Spleen (tissue), 11 donors: Measurements from ENCODE around the gene SLC22A3. TPM values are rescaled to one million over a fixed set of nuclear protein-coding genes. Genes with fewer than 3 reads are reported as not detected.

Source experiments
- DNase-seq: peaks from one replicate; pipeline ENCODE4 v3.0.0-alpha.2; 2020
- H3K27ac ChIP-seq, 8 donors: fragments of 200-600 bp; sonication (generic) in 7 of 8; 1 replicate in 4 of 8; 2 replicates in 4 of 8; pipeline versions ENCODE4 v1.5.0 to v1.8.0; 2016 to 2021; ENCODE audit warnings: inconsistent platforms in 4 of 8, mild to moderate bottlenecking in 4 of 8, moderate library complexity in 1 of 8
- H3K27me3 ChIP-seq, 7 donors: fragments of 200-600 bp; sonication (generic) in 6 of 7; replicated peaks in 1 of 7; 1 replicate in 4 of 7; 2 replicates in 3 of 7; pipeline versions ENCODE4 v1.5.0 to v1.8.0; 2016 to 2021; ENCODE audit warnings: inconsistent platforms in 3 of 7, mild to moderate bottlenecking in 1 of 7
- H3K36me3 ChIP-seq, 6 donors: fragments of 200-600 bp; sonication (generic) in 5 of 6; 1 replicate in 4 of 6; 2 replicates in 2 of 6; pipeline versions ENCODE4 v1.5.0 to v1.8.0; 2016 to 2021; ENCODE audit warnings: inconsistent platforms in 2 of 6
- H3K4me1 ChIP-seq, 6 donors: fragments of 200-600 bp; sonication (generic) in 5 of 6; 1 replicate in 3 of 6; 2 replicates in 3 of 6; pipeline versions ENCODE4 v1.5.0 to v1.8.0; 2016 to 2021; ENCODE audit warnings: inconsistent platforms in 3 of 6
- H3K4me3 ChIP-seq, 8 donors: fragments of 200-600 bp; sonication (generic) in 7 of 8; 1 replicate in 4 of 8; 2 replicates in 4 of 8; pipeline versions ENCODE4 v1.5.0 to v1.8.0; 2016 to 2021; ENCODE audit warnings: inconsistent platforms in 4 of 8, mild to moderate bottlenecking in 4 of 8, moderate library complexity in 2 of 8
- H3K9me3 ChIP-seq, 8 donors: fragments of 200-600 bp; sonication (generic) in 7 of 8; 1 replicate in 4 of 8; 2 replicates in 4 of 8; pipeline versions ENCODE4 v1.5.0 to v1.8.0; 2016 to 2021; ENCODE audit warnings: inconsistent platforms in 4 of 8
- CTCF ChIP-seq, 11 experiments: fragments of 200-600 bp in 7 of 11; fragments of 450-650 bp in 4 of 11; sonication (generic) in 4 of 11; IDR thresholded peaks in 8 of 11; conservative IDR thresholded peaks in 3 of 11; 1 replicate in 7 of 11; 2 replicates in 4 of 11; pipeline versions ENCODE4 v1.4.0 to v1.8.0; 2016 to 2021; ENCODE audit warnings: antibody characterized with exemption in 11 of 11, inconsistent platforms in 4 of 11, mild to moderate bottlenecking in 1 of 11
- POLR2A ChIP-seq, 3 donors: fragments of 450-650 bp; IDR thresholded peaks; one replicate each; pipeline ENCODE4 v1.5.1; 2017; ENCODE audit warnings: antibody characterized with exemption in 3 of 3, mild to moderate bottlenecking in 1 of 3
- POLR2AphosphoS5 ChIP-seq, 3 donors: sonication (generic); formaldehyde crosslinking; IDR thresholded peaks; one replicate each; pipeline ENCODE4 v1.5.1; 2017; ENCODE audit warnings: antibody characterized with exemption in 3 of 3
- WGBS, 5 donors: extraction: QIAGEN DNeasy Blood & Tissue Kit in 3 of 5; methylation state at CpG; one replicate each; pipeline versions ENCODE4 v1.1.5 to v1.1.7; 2013 to 2018; 5-methylcytosine and 5-hydroxymethylcytosine counted together
- intact Hi-C: fragments of 100-400 bp; cut with DNase I; formaldehyde crosslinking; loops from one replicate; pipeline ENCODE4 v1.15.0; 2023; ENCODE audit warnings: low total_unique reads
- polyA plus RNA-seq, 3 donors: library from polyadenylated mRNA; stranded (reverse); fragments of 200-250 nt; gene quantifications; one replicate each; pipeline ENCODE4 v1.2.1, GENCODE V29; 2013
- total RNA-seq, 7 donors: library from RNA; depleted of rRNA in 3 of 7; stranded (reverse); fragments of >200 nt in 3 of 7; fragmentation: NEBNext Ultra II Directional in 4 of 7; extraction: Animal tissue kit (Norgen Biotek cat#: 25700) in 4 of 7; gene quantifications; one replicate each; pipeline versions ENCODE4 v1.1.0 to v1.2.1, GENCODE V29; 2016 to 2021
- donor health status: healthy with polysubstance abuse.
- donor health status: DM: no; HTN: no; CAD: no; lungs with moderate emphysema.
- donor health status: DM: no; HTN: no; CAD: no.
- donor health status: Bipolar disorder and iron deficiency.
- donor health status: healthy.
- donor health status: DM: no; HTN: no; CAD: no.
- donor health status: DM: yes; HTN: yes; CAD: no.

The SLC22A3 gene
- total and polyA plus RNA-seq, 10 donors = 0.70 to 2.2 (median 1.7) TPM

- TF ChIP-seq POLR2A (IDR thresholded peaks at IDR 0.05) (no peak), POLR2AphosphoS5 (IDR thresholded peaks at IDR 0.05) (no peak)
- no peaks in the 10 kb centered on the region for H3K36me3 ChIP-seq
- no peaks in the 10 kb centered on the region for H3K9me3 ChIP-seq
- H3K4me1 ChIP-seq = no peaks in the 10 kb centered on the region
- 69 to 81% (median 79%) methylated on average over 5 of the region's 5 CpGs for WGBS, 5 donors
- no peak for DNase-seq
- intact Hi-C loops = no loop called here
- H3K27ac ChIP-seq = no peak overlapping the region
- no peak overlapping the region for H3K4me3 ChIP-seq
- no peaks in the 10 kb centered on the region for H3K27me3 ChIP-seq
Measured at GRCh38 chr6:160408528-160408927, 60.4 kb downstream of the SLC22A3 start.

- DNase-seq = no peak
- no peak for TF ChIP-seq POLR2AphosphoS5 (IDR thresholded peaks at IDR 0.05)
- no peak for TF ChIP-seq CTCF (IDR thresholded peaks at IDR 0.05 in 8 of 11, conservative IDR thresholded peaks at IDR 0.05 in 3 of 11)
- TF ChIP-seq POLR2A (IDR thresholded peaks at IDR 0.05) = no peak
- Histone ChIP-seq H3K9me3 (no peaks in the 10 kb centered on the region), H3K27ac (no peak overlapping the region), H3K4me3 (no peak overlapping the region), H3K27me3 (no peaks in the 10 kb centered on the region), H3K36me3 (no peaks in the 10 kb centered on the region), H3K4me1 (no peaks in the 10 kb centered on the region)
- WGBS, 5 donors = 85 to 92% (median 87%) methylated on average over 2 of the region's 2 CpGs
- intact Hi-C loops = no loop called here
Measured at GRCh38 chr6:160412993-160413392, 64.8 kb downstream of the SLC22A3 start.

- intact Hi-C loops = no loop called here
- Histone ChIP-seq H3K36me3 (no peaks in the 10 kb centered on the region), H3K27me3 (peaks cover 0 to 9% (median 0%) of the 10 kb centered on the region in 7 donors), H3K4me1 (no peaks in the 10 kb centered on the region), H3K9me3 (no peaks in the 10 kb centered on the region), H3K27ac (no peak overlapping the region), H3K4me3 (no peak overlapping the region)
- 77 to 100% (median 94%) methylated on average over 1 of the region's 1 CpG for WGBS, 5 donors
- no peak for TF ChIP-seq CTCF (IDR thresholded peaks at IDR 0.05 in 8 of 11, conservative IDR thresholded peaks at IDR 0.05 in 3 of 11)
- TF ChIP-seq POLR2A (IDR thresholded peaks at IDR 0.05) = no peak
- no peak for TF ChIP-seq POLR2AphosphoS5 (IDR thresholded peaks at IDR 0.05)
- DNase-seq = no peak
Measured at GRCh38 chr6:160417146-160417545, 69.0 kb downstream of the SLC22A3 start.

GRCh38 chr6:160417550-160417949 lies 69.4 kb downstream of the SLC22A3 start:
- TF ChIP-seq CTCF (IDR thresholded peaks at IDR 0.05 in 8 of 11, conservative IDR thresholded peaks at IDR 0.05 in 3 of 11) = no peak
- no peak for TF ChIP-seq POLR2A (IDR thresholded peaks at IDR 0.05)
- TF ChIP-seq POLR2AphosphoS5 (IDR thresholded peaks at IDR 0.05) = no peak

GRCh38 chr6:160418370-160418769 lies 70.2 kb downstream of the SLC22A3 start:
- no peak for DNase-seq
- no peak overlapping the region for H3K27ac ChIP-seq
- 58 to 72% (median 69%) methylated on average over 3 of the region's 3 CpGs for WGBS, 5 donors
- H3K4me1 ChIP-seq = no peaks in the 10 kb centered on the region
- H3K9me3 ChIP-seq = no peaks in the 10 kb centered on the region
- no peak for TF ChIP-seq POLR2AphosphoS5 (IDR thresholded peaks at IDR 0.05)
- TF ChIP-seq CTCF (IDR thresholded peaks at IDR 0.05 in 8 of 11, conservative IDR thresholded peaks at IDR 0.05 in 3 of 11) = no peak
- no peak for TF ChIP-seq POLR2A (IDR thresholded peaks at IDR 0.05)
- no peak overlapping the region for H3K4me3 ChIP-seq
- intact Hi-C loops = no loop called here
- H3K36me3 ChIP-seq = no peaks in the 10 kb centered on the region
- peaks cover 0 to 9% (median 0%) of the 10 kb centered on the region in 7 donors for H3K27me3 ChIP-seq

More at GRCh38 chr6:160417550-160417949, 69.4 kb downstream of the SLC22A3 start:
- Histone ChIP-seq H3K4me3 (no peak overlapping the region), H3K27me3 (peaks cover 0 to 9% (median 0%) of the 10 kb centered on the region in 7 donors), H3K36me3 (no peaks in the 10 kb centered on the region), H3K4me1 (no peaks in the 10 kb centered on the region), H3K27ac (no peak overlapping the region), H3K9me3 (no peaks in the 10 kb centered on the region)
- intact Hi-C loops = no loop called here
- DNase-seq = no peak
